Ovary (tissue), 9 donors: ENCODE results near the gene SYNM. TPM values are rescaled to one million over a fixed set of nuclear protein-coding genes. Genes with fewer than 3 reads are reported as not detected.

Source experiments
- DNase-seq, 5 donors: peaks; one replicate each; pipeline ENCODE4 v3.0.0-alpha.2; 2019 to 2020
- H3K27ac ChIP-seq, 2 donors: fragments of 200-600 bp; one replicate each; pipeline versions ENCODE4 v1.5.1 to v1.8.0; 2019 to 2022
- H3K27me3 ChIP-seq: fragments of 200-600 bp; one replicate; pipeline ENCODE4 v1.8.0; 2022
- H3K36me3 ChIP-seq: fragments of 200-600 bp; sonication (generic); one replicate; pipeline ENCODE4 v1.5.1; 2019
- H3K4me1 ChIP-seq: one replicate; pipeline ENCODE4 v1.8.1; 2013; ENCODE audit warnings: mild to moderate bottlenecking, moderate library complexity; ENCODE audit not compliant: insufficient read depth
- H3K4me3 ChIP-seq: fragments of 200-600 bp; sonication (generic); one replicate; pipeline ENCODE4 v1.5.1; 2017
- H3K9me3 ChIP-seq, 2 donors: fragments of 200-600 bp in 1 of 2; sonication (generic) in 1 of 2; one replicate each; pipeline versions ENCODE4 v1.5.1 to v1.8.1; 2013 to 2019; ENCODE audit warnings: mild to moderate bottlenecking in 1 of 2, moderate library complexity in 1 of 2
- EP300 ChIP-seq: sonication (generic); formaldehyde crosslinking; IDR thresholded peaks from one replicate; pipeline ENCODE4 v1.6.1; 2017; ENCODE audit warnings: antibody characterized with exemption
- POLR2A ChIP-seq: fragments of 450-650 bp; IDR thresholded peaks from one replicate; pipeline ENCODE4 v1.6.1; 2017; ENCODE audit warnings: antibody characterized with exemption, mild to moderate bottlenecking, moderate library complexity
- WGBS, 3 donors: extraction: QIAGEN DNeasy Blood & Tissue Kit in 1 of 3; methylation state at CpG; one replicate each; pipeline versions ENCODE4 v1.1.5 to v1.1.7; 2013 to 2017; 5-methylcytosine and 5-hydroxymethylcytosine counted together
- intact Hi-C, 4 donors: fragments of 100-400 bp; cut with DNase I; formaldehyde crosslinking; loops; one replicate each; pipeline versions ENCODE4 v1.11.0 to v1.15.1; 2022 to 2023
- polyA plus RNA-seq, 2 donors: library from polyadenylated mRNA; stranded (reverse); fragments of 200-250 nt in 1 of 2; fragments of 350-450 nt in 1 of 2; fragmentation: Illumina TruSeq in 1 of 2; extraction: RNeasy Lipid Tissue Mini Kit (QIAGEN cat#74804) in 1 of 2; gene quantifications; one replicate each; pipeline ENCODE4 v1.2.3, GENCODE V29; 2013 to 2014
- total RNA-seq, 7 donors: library from RNA; depleted of rRNA in 2 of 7; stranded (reverse); fragments of >200 nt in 2 of 7; fragmentation: NEBNext Ultra II Directional in 3 of 7; extraction: Animal tissue kit (Norgen Biotek cat#: 25700) in 3 of 7; gene quantifications; one replicate each; pipeline versions ENCODE4 v1.1.0 to v1.2.4, GENCODE V29; 2016 to 2023
- TF ChIP-seq, protein P1 (sequence below), 3 donors: fragments of 450-650 bp in 2 of 3; fragments of 200-600 bp in 1 of 3; IDR thresholded peaks; one replicate each; pipeline versions ENCODE4 v1.5.1 to v1.8.0; 2016 to 2022; ENCODE audit warnings: antibody characterized with exemption in 3 of 3, mild to moderate bottlenecking in 1 of 3
- donor health status: DM: no; HTN: no; CAD: no; lungs with moderate emphysema.
- donor health status: DM: no; HTN: no; CAD: no.
- donor health status: Bipolar disorder and iron deficiency.
- donor health status: DM: yes; HTN: yes; CAD: no.
- donor health status: DM: no; HTN: no; CAD: no.
- donor health status: DM: yes; HTN: yes; CAD: no.

SYNM gene
- total and polyA plus RNA-seq, 9 donors, result 4.5 to 54.0 (median 14.9) TPM

DNA sequence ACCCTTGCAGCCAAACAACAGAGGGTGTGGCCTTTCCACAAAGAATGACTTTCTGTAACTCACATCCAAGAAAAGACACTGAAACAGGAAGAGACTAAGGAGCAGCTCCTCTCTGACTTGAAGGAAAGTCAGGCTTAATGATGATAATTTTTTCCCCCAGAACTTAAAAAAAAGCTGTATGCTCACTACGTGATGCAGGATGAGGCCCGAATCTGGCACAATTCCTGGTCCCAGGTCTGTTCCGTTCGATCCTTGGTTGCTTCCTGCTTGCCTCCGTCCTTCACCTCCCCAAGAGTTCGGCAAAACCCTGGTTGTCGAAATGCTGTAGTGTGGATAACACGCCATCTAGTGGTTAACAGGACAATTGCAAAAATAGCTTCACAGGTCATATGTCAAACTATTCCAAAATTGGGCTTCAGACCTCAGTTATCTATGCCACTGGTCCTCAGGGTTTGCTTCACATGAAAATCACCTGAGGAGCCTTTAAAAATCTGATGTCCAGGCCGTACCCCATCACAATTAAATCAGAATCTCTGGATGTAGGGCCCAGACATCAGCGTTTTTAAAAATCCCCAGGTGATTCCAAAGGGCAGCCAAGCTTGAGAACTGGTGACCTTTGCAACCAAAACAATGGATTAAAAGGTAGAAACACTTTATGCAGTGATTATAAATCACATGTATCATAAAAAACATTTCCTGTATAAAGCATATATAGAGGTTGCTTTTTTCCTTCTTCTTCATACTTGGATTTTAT, 28.1 kb upstream of the SYNM start:
- intact Hi-C loops, result loop anchor here in 3 of 4 donors (5.0 to 10.0 kb wide), 4 partner anchors 212 to 634 kb away; partner anchors contain the start of gene IGF1R (in 1 of the 3)
- Histone ChIP-seq H3K27me3 (no peaks in the 10 kb centered on the region), H3K4me3 (peak overlapping the region; percentile 8), H3K4me1 (no peaks in the 10 kb centered on the region), H3K27ac (peak overlapping the region in 1 of 2 donors; percentile 31), H3K36me3 (no peaks in the 10 kb centered on the region), H3K9me3 (no peaks in the 10 kb centered on the region)
- WGBS, 3 donors, result 9 to 12% (median 10%) methylated on average over 10 of the region's 10 CpGs
- peak; percentile 74 to 83 (median 76) for DNase-seq
- TF ChIP-seq, protein P1, sequence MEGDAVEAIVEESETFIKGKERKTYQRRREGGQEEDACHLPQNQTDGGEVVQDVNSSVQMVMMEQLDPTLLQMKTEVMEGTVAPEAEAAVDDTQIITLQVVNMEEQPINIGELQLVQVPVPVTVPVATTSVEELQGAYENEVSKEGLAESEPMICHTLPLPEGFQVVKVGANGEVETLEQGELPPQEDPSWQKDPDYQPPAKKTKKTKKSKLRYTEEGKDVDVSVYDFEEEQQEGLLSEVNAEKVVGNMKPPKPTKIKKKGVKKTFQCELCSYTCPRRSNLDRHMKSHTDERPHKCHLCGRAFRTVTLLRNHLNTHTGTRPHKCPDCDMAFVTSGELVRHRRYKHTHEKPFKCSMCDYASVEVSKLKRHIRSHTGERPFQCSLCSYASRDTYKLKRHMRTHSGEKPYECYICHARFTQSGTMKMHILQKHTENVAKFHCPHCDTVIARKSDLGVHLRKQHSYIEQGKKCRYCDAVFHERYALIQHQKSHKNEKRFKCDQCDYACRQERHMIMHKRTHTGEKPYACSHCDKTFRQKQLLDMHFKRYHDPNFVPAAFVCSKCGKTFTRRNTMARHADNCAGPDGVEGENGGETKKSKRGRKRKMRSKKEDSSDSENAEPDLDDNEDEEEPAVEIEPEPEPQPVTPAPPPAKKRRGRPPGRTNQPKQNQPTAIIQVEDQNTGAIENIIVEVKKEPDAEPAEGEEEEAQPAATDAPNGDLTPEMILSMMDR (IDR thresholded peaks at IDR 0.05), result peak; percentile 72 to 89 (median 87)
- TF ChIP-seq POLR2A (no peak), EP300 (no peak)

- 79 to 92% (median 83%) methylated on average over 1 of the region's 1 CpG for WGBS, 3 donors
- H3K27me3 ChIP-seq, result no peaks in the 10 kb centered on the region
- no peak for TF ChIP-seq POLR2A
- TF ChIP-seq, protein P1 (IDR thresholded peaks at IDR 0.05), result no peak
- no peak overlapping the region for H3K4me3 ChIP-seq
- no peak overlapping the region for H3K27ac ChIP-seq
- H3K4me1 ChIP-seq, result no peaks in the 10 kb centered on the region
- no peak for DNase-seq
- intact Hi-C loops, result no loop called here
- no peaks in the 10 kb centered on the region for H3K36me3 ChIP-seq
- no peaks in the 10 kb centered on the region for H3K9me3 ChIP-seq
Measured at GRCh38 chr15:99082798-99083197, 22.1 kb upstream of the SYNM start.

DNA sequence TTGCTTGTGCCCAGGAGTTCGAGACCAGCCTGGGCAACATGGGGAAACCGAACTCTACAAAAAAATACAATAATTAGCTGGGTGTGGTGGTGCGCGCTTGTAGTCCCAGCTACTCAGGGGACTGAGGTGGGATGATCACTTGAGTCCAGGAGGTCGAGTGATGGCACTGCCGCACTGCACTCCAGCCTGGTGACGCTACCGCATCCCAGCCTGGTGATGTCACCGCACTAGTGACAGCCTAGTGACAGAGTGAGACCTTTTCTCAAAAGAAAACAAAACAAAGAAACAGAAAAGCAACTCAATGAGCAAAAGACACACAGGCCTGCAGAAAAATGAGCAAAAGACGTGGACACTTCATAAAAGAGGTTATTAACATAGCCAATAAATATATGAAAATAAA, 19.9 kb upstream of the SYNM start:
- 93 to 96% (median 94%) methylated on average over 10 of the region's 10 CpGs for WGBS, 3 donors
- DNase-seq, result no peak
- intact Hi-C loops, result no loop called here

GRCh38 chr15:99085413-99086326, 19.2 kb upstream of the SYNM start:
- H3K27ac ChIP-seq, result no peak overlapping the region
- TF ChIP-seq EP300 (no peak), POLR2A (no peak)
- 84 to 91% (median 88%) methylated on average over 8 of the region's 8 CpGs for WGBS, 3 donors

More for the DNA sequence above, 19.9 kb upstream of the SYNM start:
- no peaks in the 10 kb centered on the region for H3K27me3 ChIP-seq
- H3K4me1 ChIP-seq, result no peaks in the 10 kb centered on the region
- H3K36me3 ChIP-seq, result no peaks in the 10 kb centered on the region
- TF ChIP-seq EP300, result no peak
- TF ChIP-seq, protein P1 (IDR thresholded peaks at IDR 0.05), result no peak
- no peak for TF ChIP-seq POLR2A
- no peaks in the 10 kb centered on the region for H3K9me3 ChIP-seq
- H3K4me3 ChIP-seq, result no peak overlapping the region
- no peak overlapping the region for H3K27ac ChIP-seq

More at GRCh38 chr15:99085413-99086326, 19.2 kb upstream of the SYNM start:
- H3K36me3 ChIP-seq, result no peaks in the 10 kb centered on the region
- no peaks in the 10 kb centered on the region for H3K27me3 ChIP-seq
- no peaks in the 10 kb centered on the region for H3K9me3 ChIP-seq
- H3K4me3 ChIP-seq, result no peak overlapping the region
- H3K4me1 ChIP-seq, result no peaks in the 10 kb centered on the region
- DNase-seq, result no peak
- intact Hi-C loops, result no loop called here
